Esophagus squamous epithelium (tissue), 4 donors: ENCODE results near the gene GRAPL.
"Not testable (repeated sequence)": the region's sequence is repeated elsewhere in the genome, so short reads cannot be mapped to it uniquely, and the experiment has no call there.

Experiments used
- POLR2A ChIP-seq, 4 donors: fragments of 450-650 bp; IDR thresholded peaks; one replicate each; pipeline ENCODE4 v1.6.1; 2017; ENCODE audit warnings: antibody characterized with exemption in 4 of 4, mild to moderate bottlenecking in 4 of 4, moderate library complexity in 3 of 4
- TF ChIP-seq, protein P1 (sequence below), 6 experiments: fragments of 450-650 bp in 4 of 6; fragments of 200-600 bp in 2 of 6; sonication (generic) in 2 of 6; IDR thresholded peaks; one replicate each; pipeline ENCODE4 v1.5.1; 2016 to 2019; ENCODE audit warnings: antibody characterized with exemption in 6 of 6, mild to moderate bottlenecking in 4 of 6, moderate library complexity in 4 of 6

DNA sequence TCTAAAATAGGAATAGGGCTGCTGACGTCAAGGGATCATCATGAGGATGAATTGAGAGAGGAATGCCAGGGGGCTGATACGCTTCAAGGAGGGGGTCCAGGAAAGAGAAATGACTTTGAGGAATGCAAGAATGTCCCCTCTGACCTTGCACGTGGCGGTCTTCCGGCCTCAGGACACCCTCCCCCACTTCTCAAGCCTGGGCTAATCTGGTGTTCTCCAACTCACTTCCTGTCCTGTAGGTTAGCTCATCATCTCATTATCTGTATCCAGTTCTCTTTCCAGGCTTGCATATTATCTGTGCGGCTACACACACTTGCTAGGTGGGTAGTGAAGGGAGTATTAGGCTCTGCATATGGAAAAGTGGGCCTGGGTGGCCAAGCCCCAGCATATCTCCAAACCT is 18.9 kb upstream of the GRAPL start:
- TF ChIP-seq, protein P1, sequence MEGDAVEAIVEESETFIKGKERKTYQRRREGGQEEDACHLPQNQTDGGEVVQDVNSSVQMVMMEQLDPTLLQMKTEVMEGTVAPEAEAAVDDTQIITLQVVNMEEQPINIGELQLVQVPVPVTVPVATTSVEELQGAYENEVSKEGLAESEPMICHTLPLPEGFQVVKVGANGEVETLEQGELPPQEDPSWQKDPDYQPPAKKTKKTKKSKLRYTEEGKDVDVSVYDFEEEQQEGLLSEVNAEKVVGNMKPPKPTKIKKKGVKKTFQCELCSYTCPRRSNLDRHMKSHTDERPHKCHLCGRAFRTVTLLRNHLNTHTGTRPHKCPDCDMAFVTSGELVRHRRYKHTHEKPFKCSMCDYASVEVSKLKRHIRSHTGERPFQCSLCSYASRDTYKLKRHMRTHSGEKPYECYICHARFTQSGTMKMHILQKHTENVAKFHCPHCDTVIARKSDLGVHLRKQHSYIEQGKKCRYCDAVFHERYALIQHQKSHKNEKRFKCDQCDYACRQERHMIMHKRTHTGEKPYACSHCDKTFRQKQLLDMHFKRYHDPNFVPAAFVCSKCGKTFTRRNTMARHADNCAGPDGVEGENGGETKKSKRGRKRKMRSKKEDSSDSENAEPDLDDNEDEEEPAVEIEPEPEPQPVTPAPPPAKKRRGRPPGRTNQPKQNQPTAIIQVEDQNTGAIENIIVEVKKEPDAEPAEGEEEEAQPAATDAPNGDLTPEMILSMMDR (IDR thresholded peaks at IDR 0.05), result not testable (repeated sequence)
- not testable (repeated sequence) for TF ChIP-seq POLR2A (IDR thresholded peaks at IDR 0.05)
